GM12872 (cell line): ENCODE measurements around the gene POC5.
A peak's percentile ranks its signal among the peaks of the same experiment; 100 is the strongest.

Source experiments
- CTCF ChIP-seq: IDR thresholded peaks from 3 replicates; pipeline ENCODE4 v1.5.1; 2011; ENCODE audit warnings: low read depth, mild to moderate bottlenecking, low read length, moderate library complexity; ENCODE audit not compliant: insufficient read depth

Gene POC5

GRCh38 chr5:75675783-75676182, 41.5 kb downstream of the POC5 start:
- no peak for TF ChIP-seq CTCF

DNA sequence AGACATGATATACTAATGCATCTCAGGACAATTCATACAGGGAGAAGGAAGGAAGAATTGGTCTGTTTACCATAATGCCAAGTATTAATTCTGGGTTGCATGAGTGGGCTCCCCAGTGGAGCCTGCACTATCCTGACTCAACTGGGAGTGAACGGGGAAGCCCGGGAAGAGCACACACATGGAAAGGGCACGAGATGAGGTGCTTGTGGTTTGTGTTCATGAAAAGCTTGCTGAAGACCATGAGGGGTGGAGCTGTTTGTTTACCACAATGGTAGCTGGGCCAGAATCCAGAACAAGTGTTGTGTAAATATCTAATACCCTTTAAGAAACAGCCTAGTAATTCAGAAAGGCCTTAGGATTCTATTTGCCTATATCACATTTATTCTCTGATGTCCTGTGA, 44.6 kb downstream of the POC5 start:
- TF ChIP-seq CTCF, result no peak

- TF ChIP-seq CTCF, result no peak
Observed at GRCh38 chr5:75671506-75671905, 45.7 kb downstream of the POC5 start.

- no peak for TF ChIP-seq CTCF
Observed at GRCh38 chr5:75670577-75670976, 46.7 kb downstream of the POC5 start.

- TF ChIP-seq CTCF, result no peak
Observed at GRCh38 chr5:75668977-75669689, 48.1 kb downstream of the POC5 start.

GRCh38 chr5:75668445-75668844, 48.8 kb downstream of the POC5 start:
- no peak for TF ChIP-seq CTCF

GRCh38 chr5:75667586-75667985, 49.7 kb downstream of the POC5 start:
- TF ChIP-seq CTCF, result peak; percentile 25; the same call in 1 of the 3 replicates
